Measurements from ENCODE around the gene CRYBG3. TPM values are rescaled to one million over a fixed set of nuclear protein-coding genes. Genes with fewer than 3 reads are reported as not detected.

The CRYBG3 gene
- total RNA-seq, 2 experiments from 2014 or later: 2.2 to 2.4 TPM

GRCh38 chr3:97884586-97885123, 62.8 kb downstream of the CRYBG3 start:
- TF ChIP-seq CTCF (IDR thresholded peaks at IDR 0.05): no peak
- H3K27ac Mint-ChIP-seq: no peak overlapping the region
- H3K4me3 ChIP-seq (ENCODE audit: low read length): no peak overlapping the region
- ChIA-PET CTCF (no interaction called here), POLR2A (no interaction called here)
- ATAC-seq (ENCODE audit: poor library complexity) (no peak), DNase-seq (no peak)
- peaks cover 6% of the 10 kb centered on the region for H3K4me1 ChIP-seq (ENCODE audit: insufficient read depth, low read length)
- H3K27me3 ChIP-seq (ENCODE audit: control insufficient read depth in 1 of 2, insufficient read depth in 2 of 2, low read length in 2 of 2): no peaks in the 10 kb centered on the region
- H3K27ac ChIP-seq (ENCODE audit: low read depth in 1 of 2, low read length in 2 of 2): no peak overlapping the region
- H3K4me3 Mint-ChIP-seq: no peak overlapping the region
- H3K4me1 Mint-ChIP-seq (ENCODE audit: low read depth): peaks cover 14% of the 10 kb centered on the region
- intact Hi-C loops (cut with DNase I, micrococcal nuclease): loop anchor here in 1 of 2 experiments (10.0 kb wide), 1 partner anchor 140 kb away; no protein-coding TSS in a partner anchor
- peaks cover 5% of the 10 kb centered on the region for H3K36me3 Mint-ChIP-seq (ENCODE audit: low read depth)
- H3K9me3 Mint-ChIP-seq: no peaks in the 10 kb centered on the region
- no peaks in the 10 kb centered on the region for H3K9me3 ChIP-seq (ENCODE audit: control insufficient read depth in 1 of 2, insufficient read depth in 1 of 2, low read length in 2 of 2)
- peaks cover 3% of the 10 kb centered on the region for H3K36me3 ChIP-seq (ENCODE audit: insufficient read depth, low read length)
- H3K27me3 Mint-ChIP-seq: no peaks in the 10 kb centered on the region

- Histone ChIP-seq H3K36me3 (ENCODE audit: insufficient read depth, low read length) (peaks cover 3% of the 10 kb centered on the region), H3K9me3 (ENCODE audit: control insufficient read depth in 1 of 2, insufficient read depth in 1 of 2, low read length in 2 of 2) (no peaks in the 10 kb centered on the region), H3K4me3 (ENCODE audit: low read length) (no peak overlapping the region), H3K4me1 (ENCODE audit: insufficient read depth, low read length) (peaks cover 6% of the 10 kb centered on the region), H3K27ac (ENCODE audit: low read depth in 1 of 2, low read length in 2 of 2) (no peak overlapping the region), H3K27me3 (ENCODE audit: control insufficient read depth in 1 of 2, insufficient read depth in 2 of 2, low read length in 2 of 2) (no peaks in the 10 kb centered on the region)
- no peak for TF ChIP-seq CTCF (IDR thresholded peaks at IDR 0.05)
- no peak for DNase-seq
- ATAC-seq (ENCODE audit: poor library complexity): no peak
- Mint-ChIP-seq H3K4me3 (no peak overlapping the region), H3K9me3 (no peaks in the 10 kb centered on the region), H3K4me1 (ENCODE audit: low read depth) (peaks cover 14% of the 10 kb centered on the region), H3K27ac (no peak overlapping the region), H3K36me3 (ENCODE audit: low read depth) (peaks cover 8% of the 10 kb centered on the region), H3K27me3 (no peaks in the 10 kb centered on the region)
- CTCF ChIA-PET: no interaction called here
- intact Hi-C loops (cut with DNase I, micrococcal nuclease): loop anchor here in 1 of 2 experiments (10.0 kb wide), 1 partner anchor 139 kb away; no protein-coding TSS in a partner anchor
- POLR2A ChIA-PET: interaction anchor here (0.6 kb wide), 1 partner anchor 9 kb away, joined by 3 read pairs; no protein-coding TSS in a partner anchor
Measured at GRCh38 chr3:97885931-97886824, 64.4 kb downstream of the CRYBG3 start.

GRCh38 chr3:97889814-97890213, 68.0 kb downstream of the CRYBG3 start:
- no peaks in the 10 kb centered on the region for H3K9me3 Mint-ChIP-seq
- ATAC-seq (ENCODE audit: poor library complexity): no peak
- peaks cover 8% of the 10 kb centered on the region for H3K36me3 Mint-ChIP-seq (ENCODE audit: low read depth)
- intact Hi-C loops (cut with DNase I, micrococcal nuclease): loop anchor here in 1 of 2 experiments (10.0 kb wide), 1 partner anchor 135 kb away; no protein-coding TSS in a partner anchor
- CTCF ChIA-PET: no interaction called here
- Histone ChIP-seq H3K27me3 (ENCODE audit: control insufficient read depth in 1 of 2, insufficient read depth in 2 of 2, low read length in 2 of 2) (no peaks in the 10 kb centered on the region), H3K27ac (ENCODE audit: low read depth in 1 of 2, low read length in 2 of 2) (no peak overlapping the region), H3K36me3 (ENCODE audit: insufficient read depth, low read length) (peaks cover 3% of the 10 kb centered on the region), H3K4me1 (ENCODE audit: insufficient read depth, low read length) (no peaks in the 10 kb centered on the region), H3K9me3 (ENCODE audit: control insufficient read depth in 1 of 2, insufficient read depth in 1 of 2, low read length in 2 of 2) (no peaks in the 10 kb centered on the region), H3K4me3 (ENCODE audit: low read length) (no peak overlapping the region)
- no peak for DNase-seq
- no peak overlapping the region for H3K27ac Mint-ChIP-seq
- H3K4me1 Mint-ChIP-seq (ENCODE audit: low read depth): no peaks in the 10 kb centered on the region
- H3K27me3 Mint-ChIP-seq: no peaks in the 10 kb centered on the region
- no peak overlapping the region for H3K4me3 Mint-ChIP-seq
- TF ChIP-seq CTCF (IDR thresholded peaks at IDR 0.05): no peak
- POLR2A ChIA-PET: interaction anchor here (1.1 kb wide), 1 partner anchor 82 kb away, joined by 5 read pairs; the partner anchor contains the start of gene RIOX2
